GM19397 (cell line): Measurements from ENCODE around the gene LHX5.

Experiments used
- ATAC-seq: cut with Tn5 transposase; IDR thresholded peaks from one replicate; pipeline ENCODE4 v1.9.1; 2021; ENCODE audit warnings: mild to moderate bottlenecking, moderate library complexity; ENCODE audit not compliant: unreplicated experiment

Gene LHX5

GRCh38 chr12:113443030-113443539 lies 28.6 kb downstream of the LHX5 start:
- no peak for ATAC-seq

GRCh38 chr12:113440947-113441782 lies 30.5 kb downstream of the LHX5 start:
- ATAC-seq, result no peak

- no peak for ATAC-seq
Observed at GRCh38 chr12:113440336-113440735, 31.3 kb downstream of the LHX5 start.

- no peak for ATAC-seq
Observed at GRCh38 chr12:113439606-113440030, 32.1 kb downstream of the LHX5 start.

- ATAC-seq, result no peak
Observed at GRCh38 chr12:113439301-113439597, 32.4 kb downstream of the LHX5 start.

- ATAC-seq, result no peak
Observed at GRCh38 chr12:113438523-113439300, 33.0 kb downstream of the LHX5 start.

- no peak for ATAC-seq
Observed at GRCh38 chr12:113437729-113438100, 34.0 kb downstream of the LHX5 start.

GRCh38 chr12:113436993-113437728 lies 34.5 kb downstream of the LHX5 start:
- no peak for ATAC-seq

- ATAC-seq, result no peak
Observed at GRCh38 chr12:113436586-113436985, 35.1 kb downstream of the LHX5 start.

GRCh38 chr12:113435367-113435766 lies 36.3 kb downstream of the LHX5 start:
- ATAC-seq, result no peak

GRCh38 chr12:113432986-113433385 lies 38.7 kb downstream of the LHX5 start:
- no peak for ATAC-seq

GRCh38 chr12:113428482-113428881 lies 43.2 kb downstream of the LHX5 start:
- ATAC-seq, result no peak

- no peak for ATAC-seq
Observed at GRCh38 chr12:113427882-113428281, 43.8 kb downstream of the LHX5 start.

- ATAC-seq, result no peak
Observed at GRCh38 chr12:113425960-113426453, 45.7 kb downstream of the LHX5 start.

- no peak for ATAC-seq
Observed at GRCh38 chr12:113424915-113425823, 46.5 kb downstream of the LHX5 start.

- ATAC-seq, result no peak
Observed at GRCh38 chr12:113424456-113424855, 47.2 kb downstream of the LHX5 start.

- no peak for ATAC-seq
Observed at GRCh38 chr12:113422886-113423669, 48.6 kb downstream of the LHX5 start.

- peak; percentile 87 for ATAC-seq
Observed at GRCh38 chr12:113422030-113422885, 49.4 kb downstream of the LHX5 start, which contains the start of gene SDSL. Gene SDSL (plus strand): TSS chr12:113422380. CDS start chr12:113427983, 5,603 bp downstream.
